Stimulated activated naive CD4-positive, alpha-beta T cell treated with Interleukin-2 at 50 U/mL for 16 hours (primary cell): ENCODE data around the gene CNOT1.

ENCODE experiments used
- DNase-seq: peaks from one replicate; lab custom pipeline; 2025; lab: John Stamatoyannopoulos, UW

CNOT1 gene

DNA sequence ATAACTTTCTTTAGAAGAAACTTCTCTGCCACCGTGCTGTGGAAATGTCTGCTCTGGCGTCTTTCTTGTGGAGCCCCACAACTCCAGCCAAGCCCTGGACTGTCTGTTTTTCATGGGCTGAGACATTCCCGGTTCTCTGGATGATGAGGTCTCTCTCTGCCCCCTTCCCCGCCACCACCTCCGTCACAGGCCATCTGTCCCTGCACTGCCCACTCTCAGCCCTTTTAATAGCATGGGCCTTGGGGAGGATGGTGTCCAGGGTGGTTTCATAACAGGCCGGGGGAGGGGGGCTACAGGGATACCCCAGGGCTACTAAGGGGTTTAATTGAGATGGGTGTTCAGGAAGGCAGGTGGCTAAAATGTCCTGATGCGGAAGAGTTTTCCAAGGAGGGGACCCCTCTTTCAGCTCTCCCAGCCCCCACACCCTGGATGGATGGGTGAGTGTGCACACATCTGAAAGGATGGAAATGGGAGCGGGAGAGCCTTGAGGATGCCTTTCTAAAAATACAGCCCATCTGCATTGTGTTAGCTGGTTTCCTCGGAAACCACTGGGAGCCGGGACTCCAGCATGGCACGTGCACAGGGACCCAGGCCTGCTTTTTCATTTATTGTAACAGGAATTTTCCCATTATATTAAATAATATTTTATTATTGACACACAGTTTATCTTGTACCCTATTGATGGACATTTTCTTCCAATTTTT lies 144.3 kb downstream of the CNOT1 start:
- no peak for DNase-seq

DNA sequence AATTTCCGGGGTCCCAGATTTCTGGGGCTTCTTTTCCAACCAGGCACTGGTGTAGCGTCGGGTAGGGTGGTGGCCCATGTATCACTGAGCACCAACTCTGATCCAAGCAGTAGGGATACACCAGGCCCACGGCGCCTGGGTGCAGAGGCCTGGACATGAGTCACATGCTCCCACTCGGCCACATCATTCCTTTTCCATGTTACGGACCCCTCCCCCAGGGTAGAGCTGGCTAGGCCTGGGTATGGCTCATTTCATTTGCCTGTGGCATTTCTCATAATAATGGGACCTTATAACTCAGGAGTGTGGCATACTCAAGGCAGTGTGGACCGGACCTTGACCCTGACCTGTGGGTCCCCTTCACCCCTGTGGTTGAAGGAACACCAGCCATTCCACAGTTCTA lies 147.7 kb downstream of the CNOT1 start:
- no peak for DNase-seq

DNA sequence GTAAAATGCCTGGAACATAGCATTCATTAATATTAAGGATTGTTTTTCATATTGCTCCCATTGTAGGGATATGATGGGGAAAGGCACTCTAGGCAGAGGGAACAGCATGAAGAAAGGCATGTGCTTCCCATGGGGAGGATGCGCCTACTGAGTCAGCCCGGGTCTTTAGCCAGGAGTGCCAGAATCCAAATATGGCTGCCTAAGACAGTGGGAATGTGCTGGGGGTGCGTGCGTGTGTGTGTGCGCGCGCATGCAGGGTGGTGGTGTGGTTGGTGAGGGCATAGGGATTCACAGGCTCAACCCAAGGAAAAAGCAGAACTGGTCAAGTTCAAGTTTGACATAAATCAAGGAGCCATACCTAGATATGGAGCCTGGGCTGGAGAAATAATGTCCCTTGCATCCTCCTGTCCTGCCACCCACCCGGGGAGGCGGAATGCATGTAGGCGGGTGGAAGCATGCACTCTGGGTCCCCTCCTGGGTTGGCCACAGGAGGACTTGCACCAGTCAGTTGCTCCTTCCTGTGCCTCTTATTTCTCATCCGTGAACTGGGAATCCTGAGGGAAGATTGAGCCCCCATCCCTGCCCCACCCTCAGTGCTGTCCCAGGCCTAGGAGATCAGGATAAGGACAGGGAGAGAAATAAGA lies 148.3 kb downstream of the CNOT1 start:
- no peak for DNase-seq

DNA sequence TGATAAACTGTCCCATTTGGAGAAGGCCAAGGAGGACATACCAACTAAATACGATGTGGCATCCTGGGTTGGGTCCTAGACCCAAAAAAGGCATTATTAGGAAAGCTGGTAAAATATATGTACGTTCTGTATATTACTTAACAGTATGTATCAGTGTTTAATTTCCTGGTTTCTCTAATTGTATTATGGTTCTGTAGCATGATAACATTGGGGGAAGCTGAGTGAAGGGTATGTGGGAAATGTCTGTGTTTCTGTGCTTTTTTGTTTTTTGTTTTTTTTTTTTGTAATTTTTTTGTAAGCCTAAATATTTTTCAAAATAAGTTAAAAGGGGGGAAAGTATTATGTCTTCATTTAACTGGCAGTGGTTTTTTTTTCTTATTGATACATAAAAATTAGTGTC lies 151.2 kb downstream of the CNOT1 start:
- no peak for DNase-seq

DNA sequence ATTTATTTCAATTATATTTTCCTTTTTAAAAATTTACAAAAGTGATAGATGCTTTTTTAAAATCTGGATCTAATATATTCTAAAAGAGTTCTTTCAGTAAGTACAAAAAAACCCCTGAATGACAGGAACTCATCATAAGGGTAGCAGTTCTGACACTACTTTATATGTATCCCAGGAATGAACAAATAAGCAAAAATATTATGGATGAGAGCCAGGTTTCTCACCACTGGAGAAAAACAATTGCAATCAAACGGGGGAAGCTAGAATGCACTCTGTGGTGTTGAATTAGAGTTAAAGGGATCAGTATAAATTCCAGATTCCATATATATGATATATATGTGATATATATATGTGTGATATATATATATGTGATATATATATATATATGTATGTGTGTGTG lies 152.8 kb downstream of the CNOT1 start:
- no peak for DNase-seq

DNA sequence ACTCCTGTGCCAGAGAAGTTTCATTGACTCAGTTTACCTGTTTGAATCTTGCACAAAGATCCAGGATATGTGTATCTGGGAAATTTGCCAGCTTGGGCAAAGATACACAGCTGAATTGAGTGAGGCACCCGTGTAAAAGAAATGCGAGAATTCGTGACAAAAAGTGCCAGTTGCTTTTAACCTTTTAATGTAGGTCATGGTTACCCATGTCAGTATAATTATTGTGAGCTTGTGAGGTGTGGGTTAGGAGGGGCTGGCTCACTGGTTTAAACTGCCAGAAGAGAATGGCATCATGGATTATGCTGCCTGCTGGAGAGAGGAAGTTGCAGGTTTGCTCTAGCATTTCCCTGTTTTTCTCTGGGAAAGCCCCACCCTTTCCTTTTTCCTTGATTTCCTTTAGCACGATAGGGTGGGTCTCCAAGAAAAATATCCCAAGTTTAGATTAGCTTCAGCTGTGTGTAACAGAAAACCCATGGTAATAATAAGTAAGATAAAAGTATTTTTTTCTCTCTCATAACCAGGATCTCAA lies 154.5 kb downstream of the CNOT1 start:
- no peak for DNase-seq

DNA sequence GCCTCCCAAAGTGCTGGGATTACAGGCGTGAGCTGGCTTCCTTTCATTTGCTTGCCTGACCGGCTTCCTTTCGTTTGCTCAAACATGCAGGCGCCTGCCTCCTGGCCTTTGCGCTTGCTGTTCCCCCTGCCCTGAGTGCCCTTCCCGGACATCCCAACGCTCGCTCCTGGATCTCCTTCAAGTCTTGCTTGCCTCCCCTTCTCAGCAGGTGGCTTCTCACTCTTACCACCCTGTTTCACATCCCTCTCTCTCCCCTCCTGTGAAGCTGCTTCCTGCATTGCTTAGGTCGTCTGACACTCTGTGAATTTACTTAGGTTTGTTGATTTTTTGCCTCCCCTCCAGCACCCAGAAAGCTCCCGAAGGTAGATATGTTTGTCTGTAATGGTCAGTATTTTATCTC lies 155.3 kb downstream of the CNOT1 start:
- no peak for DNase-seq

DNA sequence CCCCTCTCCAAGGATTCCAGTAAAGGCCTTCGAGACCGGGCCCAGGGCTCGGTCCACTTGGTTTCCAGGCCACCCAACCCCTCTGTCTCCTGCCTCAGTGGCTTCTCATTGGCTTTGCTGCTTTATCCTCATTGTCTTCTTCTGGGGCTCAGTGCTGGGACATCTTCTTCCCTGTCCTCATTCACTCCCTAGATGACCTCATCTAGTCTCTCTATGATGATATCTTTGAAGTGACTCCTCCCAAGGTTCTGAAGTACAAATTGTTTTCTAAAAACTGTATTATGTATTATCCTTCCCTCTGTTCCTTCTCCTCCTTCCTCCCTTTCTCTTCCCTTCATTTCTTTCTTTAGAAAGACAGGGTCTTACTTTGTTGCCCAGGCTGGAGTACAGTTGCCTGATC lies 156.8 kb downstream of the CNOT1 start:
- DNase-seq = no peak

DNA sequence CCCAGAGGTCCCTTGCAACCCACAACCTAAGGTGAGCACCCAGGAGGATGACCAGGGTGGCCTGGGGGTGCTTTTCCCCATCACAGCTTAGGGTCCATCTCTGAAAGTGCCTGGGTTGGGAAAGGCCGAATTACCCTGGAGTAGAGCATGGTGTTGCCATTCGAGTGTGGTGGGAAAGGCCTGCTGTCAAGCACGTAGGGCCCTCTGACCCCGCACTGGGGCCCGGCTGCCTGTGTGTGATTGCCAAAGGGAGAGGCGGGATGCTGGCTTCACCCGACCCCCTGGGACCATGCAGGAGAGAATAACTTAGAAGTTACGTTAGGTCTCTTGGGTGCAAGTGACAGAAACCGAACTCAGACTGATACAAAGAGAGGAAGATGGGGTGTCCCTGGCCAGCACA lies 157.4 kb downstream of the CNOT1 start:
- no peak for DNase-seq

DNA sequence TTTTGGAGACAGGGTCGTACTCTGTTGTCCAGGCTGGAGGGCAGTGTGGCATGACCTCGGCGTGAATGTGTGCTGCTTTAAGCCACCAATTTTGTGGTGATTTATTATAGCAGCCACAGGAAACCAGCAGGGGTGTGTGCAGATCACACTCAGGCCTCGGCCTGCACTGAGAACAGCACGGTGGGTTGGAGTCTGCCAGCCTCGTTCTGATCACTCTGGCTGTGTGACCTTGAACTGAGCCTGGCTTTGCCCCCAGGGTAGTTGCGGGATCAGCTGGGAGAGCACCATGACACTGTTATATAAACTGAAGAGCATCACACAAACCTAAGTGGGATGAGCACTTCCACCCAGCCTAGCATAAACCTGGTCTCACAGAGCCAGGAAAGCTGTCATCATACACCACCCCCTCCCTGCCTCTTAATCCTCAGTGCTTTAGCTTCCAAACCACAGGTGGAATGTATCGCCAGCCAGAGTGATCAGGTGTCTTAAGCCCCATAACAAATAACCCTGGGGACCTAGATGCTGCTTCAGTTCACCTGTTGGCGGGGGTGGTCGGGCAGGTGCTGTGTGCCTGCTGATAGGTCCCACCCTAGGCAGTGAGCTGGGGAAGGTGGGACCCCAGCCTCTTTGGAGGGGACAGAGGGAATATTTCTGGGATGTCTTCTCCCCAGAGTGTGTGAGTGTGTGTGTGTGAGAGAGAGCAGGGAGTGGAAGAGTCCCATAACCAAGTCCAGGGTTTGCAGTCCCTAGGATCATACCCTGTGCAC lies 158.2 kb downstream of the CNOT1 start:
- DNase-seq = no peak
